H1 (cell line): ENCODE measurements around the gene VEGFD. TPM values are rescaled to one million over a fixed set of nuclear protein-coding genes. Genes with fewer than 3 reads are reported as not detected.

Source experiments
- ASH2L ChIP-seq: fragments of 200-600, 300-600 bp; sonication (generic); IDR thresholded peaks from one replicate; pipeline ENCODE4 v1.7.1; 2017; ENCODE audit warnings: low read length
- BRCA1 ChIP-seq: IDR thresholded peaks from 2 replicates; pipeline ENCODE4 v1.6.1; 2012; ENCODE audit warnings: low read depth, low read length, improper control_type of control experiment
- CBX5 ChIP-seq: fragments of 300-800, 300-1000 bp; sonication (generic); IDR thresholded peaks from 2 replicates; pipeline ENCODE4 v1.7.1; 2016; ENCODE audit warnings: antibody characterized with exemption, low read length, low read depth
- CBX8 ChIP-seq: fragments of 300-800, 300-1000 bp; sonication (generic); IDR thresholded peaks from 2 replicates; pipeline ENCODE4 v1.7.1; 2016; ENCODE audit warnings: low read depth, low read length, borderline replicate concordance
- EGR1 ChIP-seq: IDR thresholded peaks from 2 replicates; pipeline ENCODE4 v1.6.1; 2011; ENCODE audit warnings: low read depth, low read length, borderline replicate concordance
- FOSL1 ChIP-seq: IDR thresholded peaks from 2 replicates; pipeline ENCODE4 v1.6.1; 2011; ENCODE audit warnings: mild to moderate bottlenecking, low read depth, low read length, moderate library complexity; ENCODE audit not compliant: insufficient read depth
- HDAC2 ChIP-seq, 2 experiments: fragments of 300-600 bp in 1 of 2; sonication (generic) in 1 of 2; IDR thresholded peaks; 2 replicates each; pipeline ENCODE4 v1.6.1; 2011 to 2012; ENCODE audit warnings: low read depth in 2 of 2, low read length in 2 of 2, mild to moderate bottlenecking in 2 of 2, moderate library complexity in 2 of 2, borderline replicate concordance in 1 of 2, inconsistent platforms in 1 of 2
- HDAC6 ChIP-seq: IDR thresholded peaks from one replicate; pipeline ENCODE4 v1.7.1; 2012; ENCODE audit warnings: low read depth, mild to moderate bottlenecking, inconsistent platforms, low read length, moderate library complexity
- JUN ChIP-seq: IDR thresholded peaks from 2 replicates; pipeline ENCODE4 v1.6.1; 2011; ENCODE audit warnings: low read depth, mild to moderate bottlenecking, improper control_type of control experiment, low read length
- MAFK ChIP-seq: IDR thresholded peaks from 2 replicates; pipeline ENCODE4 v1.6.1; 2012; ENCODE audit warnings: low read depth, mild to moderate bottlenecking, improper control_type of control experiment, low read length
- NRF1 ChIP-seq: IDR thresholded peaks from 2 replicates; pipeline ENCODE4 v1.6.1; 2011; ENCODE audit warnings: mild to moderate bottlenecking, low read depth, low read length, improper control_type of control experiment
- POLR2A ChIP-seq, 2 experiments: IDR thresholded peaks; 1 replicate in 1 of 2; 2 replicates in 1 of 2; pipeline ENCODE4 v1.6.1; 2011; ENCODE audit warnings: low read depth in 2 of 2, low read length in 2 of 2, mild to moderate bottlenecking in 2 of 2; ENCODE audit errors: control extremely low read depth in 1 of 2
- RXRA ChIP-seq: IDR thresholded peaks from 2 replicates; pipeline ENCODE4 v1.6.1; 2011; ENCODE audit warnings: low read depth, mild to moderate bottlenecking, low read length, moderate library complexity; ENCODE audit not compliant: insufficient read depth
- SIRT6 ChIP-seq: IDR thresholded peaks from one replicate; pipeline ENCODE4 v1.7.1; 2012; ENCODE audit warnings: low read length, inconsistent platforms
- SIX5 ChIP-seq: IDR thresholded peaks from 2 replicates; pipeline ENCODE4 v1.6.1; 2011; ENCODE audit warnings: mild to moderate bottlenecking, low read depth, low read length
- SP1 ChIP-seq: IDR thresholded peaks from 2 replicates; pipeline ENCODE4 v1.6.1; 2011; ENCODE audit warnings: low read depth, low read length
- SRF ChIP-seq: IDR thresholded peaks from 2 replicates; pipeline ENCODE4 v1.6.1; 2011; ENCODE audit warnings: mild to moderate bottlenecking, low read depth, low read length, moderate library complexity
- TAF7 ChIP-seq: optimal IDR thresholded peaks from 2 replicates; pipeline ENCODE3; 2011; ENCODE audit warnings: low read depth, mild to moderate bottlenecking, inconsistent platforms, low read length, moderate library complexity, borderline replicate concordance
- TBP ChIP-seq: IDR thresholded peaks from 2 replicates; pipeline ENCODE4 v1.6.1; 2011; ENCODE audit warnings: low read depth, low read length, improper control_type of control experiment
- YY1 ChIP-seq: IDR thresholded peaks from 2 replicates; pipeline ENCODE4 v1.6.1; 2011; ENCODE audit warnings: low read depth, mild to moderate bottlenecking, low read length
- polyA plus RNA-seq, 7 experiments: library from polyadenylated mRNA; depleted of rRNA in 3 of 7; stranded (reverse) in 5 of 7; unstranded in 2 of 7; fragments of >200 nt in 5 of 7; fragments of 200-250 nt in 2 of 7; gene quantifications; 1 replicate in 5 of 7; 2 replicates in 1 of 7; 4 replicates in 1 of 7; pipeline versions ENCODE4 v1.2.1 to v1.2.3, GENCODE V29; 2011 to 2013; ENCODE audit warnings: missing spikeins in 2 of 7, mixed read lengths in 2 of 7
- total RNA-seq: library from RNA; stranded (reverse); fragmentation: NEBNext Ultra II Directional; extraction: Animal tissue kit (Norgen Biotek cat#: 25700); gene quantifications from 2 replicates; pipeline ENCODE4 v1.2.1, GENCODE V29; 2021
- TF ChIP-seq, protein P1 (sequence below), 3 experiments: IDR thresholded peaks; 1 replicate in 2 of 3; 2 replicates in 1 of 3; pipeline versions ENCODE4 v1.5.1 to v1.6.1; 2011; ENCODE audit warnings: low read length in 3 of 3, mild to moderate bottlenecking in 3 of 3, inconsistent platforms in 2 of 3, low read depth in 1 of 3, moderate library complexity in 1 of 3; ENCODE audit not compliant: insufficient read depth in 1 of 3; ENCODE audit errors: control extremely low read depth in 1 of 3
- TF ChIP-seq, protein P2 (sequence below): IDR thresholded peaks from 2 replicates; pipeline ENCODE4 v1.6.1; 2011; ENCODE audit warnings: low read depth, mild to moderate bottlenecking, low read length; ENCODE audit not compliant: insufficient read depth

VEGFD gene
- total and polyA plus RNA-seq, 2 of the 8 experiments (the other 6 are each of a cell fraction or from before 2014, with no cell fraction given) = 0.06 TPM; not detected in 1

DNA sequence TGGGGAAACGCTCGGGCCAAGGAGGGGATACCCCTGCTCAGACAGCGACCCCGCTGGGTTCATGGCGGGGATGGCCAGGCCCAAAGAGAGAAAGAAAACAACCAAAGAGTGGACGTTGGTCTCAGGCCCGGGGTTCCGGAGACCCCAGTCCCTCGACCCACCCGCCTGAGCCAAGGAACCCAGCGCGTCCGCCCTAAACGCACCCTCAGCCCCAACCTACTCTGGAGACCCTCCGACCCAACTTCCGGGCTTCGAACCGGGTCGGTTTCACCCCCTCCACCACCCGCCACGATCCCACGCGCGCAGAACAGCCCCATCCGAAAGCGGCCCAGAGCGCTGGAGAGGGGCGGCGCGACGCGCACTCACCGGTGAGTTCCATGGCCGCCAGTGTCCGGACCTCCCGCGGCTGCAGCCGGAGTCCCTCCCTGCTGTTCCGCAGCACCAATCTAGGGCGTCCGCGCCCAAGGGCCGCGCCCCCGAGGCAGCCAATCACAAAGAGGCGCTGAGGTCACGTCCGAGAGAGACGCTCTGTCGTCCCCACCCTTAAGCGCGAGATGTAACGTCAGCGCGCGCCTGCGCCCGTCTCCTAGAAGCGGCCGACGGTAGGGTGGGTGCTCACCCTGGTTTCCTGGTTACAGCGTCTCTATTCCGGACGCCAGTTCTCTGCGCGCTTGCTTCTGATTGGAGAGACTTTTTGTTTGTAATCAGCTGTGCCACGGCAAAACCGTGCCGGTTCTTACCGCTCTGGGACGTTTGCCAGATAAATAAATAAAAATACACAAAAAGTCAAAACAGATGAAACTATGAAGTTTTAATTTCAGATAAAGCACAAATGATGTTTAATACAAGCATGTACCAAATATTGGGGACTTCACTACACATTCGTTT lies 48.8 kb downstream of the VEGFD start, which contains the start of gene PIGA (continued):
- TF ChIP-seq SP1 (peak; percentile 55; the same call in 1 of the 2 replicates), SIX5 (no peak), HDAC2 (IDR thresholded peaks at IDR 0.05; ENCODE audit: borderline replicate concordance in 1 of 2, low read depth in 2 of 2, low read length in 2 of 2) (no peak), JUN (no peak), EGR1 (no peak), CBX8 (no peak), NRF1 (peak; percentile 54), BRCA1 (no peak), MAFK (no peak), YY1 (peak; percentile 80), FOSL1 (no peak), CBX5 (no peak), HDAC6 (no peak), SRF (no peak), TBP (peak; percentile 15; the same call in 1 of the 2 replicates), POLR2A (IDR thresholded peaks at IDR 0.05; ENCODE audit: control extremely low read depth in 1 of 2, low read depth in 2 of 2, low read length in 2 of 2) (peak in 1 of 2 experiments; percentile 78; a peak in 2 of 3 replicates), RXRA (no peak), SIRT6 (no peak), TAF7 (no peak), ASH2L (peak; percentile 35)
- TF ChIP-seq, protein P1, sequence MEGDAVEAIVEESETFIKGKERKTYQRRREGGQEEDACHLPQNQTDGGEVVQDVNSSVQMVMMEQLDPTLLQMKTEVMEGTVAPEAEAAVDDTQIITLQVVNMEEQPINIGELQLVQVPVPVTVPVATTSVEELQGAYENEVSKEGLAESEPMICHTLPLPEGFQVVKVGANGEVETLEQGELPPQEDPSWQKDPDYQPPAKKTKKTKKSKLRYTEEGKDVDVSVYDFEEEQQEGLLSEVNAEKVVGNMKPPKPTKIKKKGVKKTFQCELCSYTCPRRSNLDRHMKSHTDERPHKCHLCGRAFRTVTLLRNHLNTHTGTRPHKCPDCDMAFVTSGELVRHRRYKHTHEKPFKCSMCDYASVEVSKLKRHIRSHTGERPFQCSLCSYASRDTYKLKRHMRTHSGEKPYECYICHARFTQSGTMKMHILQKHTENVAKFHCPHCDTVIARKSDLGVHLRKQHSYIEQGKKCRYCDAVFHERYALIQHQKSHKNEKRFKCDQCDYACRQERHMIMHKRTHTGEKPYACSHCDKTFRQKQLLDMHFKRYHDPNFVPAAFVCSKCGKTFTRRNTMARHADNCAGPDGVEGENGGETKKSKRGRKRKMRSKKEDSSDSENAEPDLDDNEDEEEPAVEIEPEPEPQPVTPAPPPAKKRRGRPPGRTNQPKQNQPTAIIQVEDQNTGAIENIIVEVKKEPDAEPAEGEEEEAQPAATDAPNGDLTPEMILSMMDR (IDR thresholded peaks at IDR 0.05; ENCODE audit: control extremely low read depth in 1 of 3, insufficient read depth in 1 of 3, low read depth in 1 of 3, low read length in 3 of 3) = no peak
- TF ChIP-seq, protein P2, sequence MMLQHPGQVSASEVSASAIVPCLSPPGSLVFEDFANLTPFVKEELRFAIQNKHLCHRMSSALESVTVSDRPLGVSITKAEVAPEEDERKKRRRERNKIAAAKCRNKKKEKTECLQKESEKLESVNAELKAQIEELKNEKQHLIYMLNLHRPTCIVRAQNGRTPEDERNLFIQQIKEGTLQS = no peak
